Uterus (tissue), 2 donors: ENCODE data around the gene GUSB.

Experiments
- CTCF ChIP-seq, 4 experiments: fragments of 200-600 bp in 2 of 4; fragments of 450-650 bp in 2 of 4; sonication (generic) in 2 of 4; IDR thresholded peaks; one replicate each; pipeline ENCODE4 v1.5.1; 2016 to 2019; ENCODE audit warnings: antibody characterized with exemption in 4 of 4, mild to moderate bottlenecking in 2 of 4, moderate library complexity in 1 of 4
- POLR2A ChIP-seq, 2 donors: fragments of 450-650 bp; IDR thresholded peaks; one replicate each; pipeline ENCODE4 v1.6.1; 2016; ENCODE audit warnings: antibody characterized with exemption in 2 of 2, mild to moderate bottlenecking in 1 of 2, moderate library complexity in 1 of 2

GRCh38 chr7:66007232-66007631 lies 25.2 kb upstream of the GUSB start:
- TF ChIP-seq CTCF (IDR thresholded peaks at IDR 0.05) = no peak
- no peak for TF ChIP-seq POLR2A (IDR thresholded peaks at IDR 0.05)
